GM23338 (cell line): ENCODE data around the gene BCR.

Experiments
- CREB1 ChIP-seq: fragments of 250-450 bp; sonication (Bioruptor Pico); IDR thresholded peaks from 2 replicates; pipeline ENCODE4 v1.5.0; 2020; ENCODE audit warnings: low read depth, mild to moderate bottlenecking, moderate library complexity
- CTCF ChIP-seq, 2 experiments: fragments of 200-600 bp in 1 of 2; sonication (generic) in 1 of 2; conservative IDR thresholded peaks; 2 replicates each; pipeline versions ENCODE4 v1.5.1 to v1.6.1; 2016 to 2017; ENCODE audit warnings: antibody characterized with exemption in 2 of 2, low read depth in 2 of 2, mild to moderate bottlenecking in 2 of 2, moderate library complexity in 1 of 2
- ETS1 ChIP-seq: IDR thresholded peaks from 2 replicates; pipeline ENCODE4 v1.6.1; 2016; ENCODE audit warnings: antibody characterized with exemption
- EZH2 ChIP-seq: fragments of 200-600 bp; sonication (generic); IDR thresholded peaks from one replicate; pipeline ENCODE4 v1.8.0; 2017; ENCODE audit warnings: antibody characterized with exemption, mild to moderate bottlenecking, low read depth; ENCODE audit not compliant: unreplicated experiment
- EZH2phosphoT487 ChIP-seq: fragments of 200-600 bp; sonication (generic); IDR thresholded peaks from one replicate; pipeline ENCODE4 v1.8.1; 2018; ENCODE audit warnings: antibody characterized with exemption; ENCODE audit not compliant: unreplicated experiment
- JUNB ChIP-seq: IDR thresholded peaks from one replicate; pipeline ENCODE4 v1.6.1; 2016; ENCODE audit warnings: antibody characterized with exemption; ENCODE audit not compliant: unreplicated experiment
- NANOG ChIP-seq: IDR thresholded peaks from 2 replicates; pipeline ENCODE4 v1.6.1; 2016; ENCODE audit warnings: antibody characterized with exemption, borderline replicate concordance
- POLR2AphosphoS5 ChIP-seq: IDR thresholded peaks from 2 replicates; pipeline ENCODE4 v1.6.1; 2016; ENCODE audit warnings: antibody characterized with exemption, low read depth
- REST ChIP-seq: IDR thresholded peaks from one replicate; pipeline ENCODE4 v1.6.1; 2018; ENCODE audit warnings: antibody characterized with exemption; ENCODE audit not compliant: unreplicated experiment
- STAT1 ChIP-seq: IDR thresholded peaks from one replicate; pipeline ENCODE4 v1.6.1; 2016; ENCODE audit warnings: antibody characterized with exemption; ENCODE audit not compliant: unreplicated experiment
- ZNF331 ChIP-seq: fragments of 250-450 bp; sonication (Bioruptor Pico); IDR thresholded peaks from 2 replicates; pipeline ENCODE4 v1.5.0; 2020; ENCODE audit warnings: low read depth, mild to moderate bottlenecking, moderate library complexity

- TF ChIP-seq CTCF (conservative IDR thresholded peaks at IDR 0.05; ENCODE audit: low read depth in 2 of 2): no peak
- TF ChIP-seq EZH2: no peak
- no peak for TF ChIP-seq POLR2AphosphoS5
- no peak for TF ChIP-seq JUNB
- TF ChIP-seq REST: no peak
- TF ChIP-seq EZH2phosphoT487: no peak
- no peak for TF ChIP-seq NANOG
- TF ChIP-seq STAT1: no peak
- TF ChIP-seq ZNF331 (CRISPR knock-in tag): no peak
- TF ChIP-seq ETS1: no peak
- no peak for TF ChIP-seq CREB1
These were observed 76.9 kb downstream of the BCR start for GRCh38 chr22:23256986-23257888.
